Stimulated activated naive CD8-positive, alpha-beta T cell treated with anti-CD3 and anti-CD28 coated beads, Interleukin-15, amount 100 ng/mL, for 72 hours (primary cell): Measurements from ENCODE around the gene PITPNM2.
"Not testable (repeated sequence)": the region's sequence is repeated elsewhere in the genome, so short reads cannot be mapped to it uniquely, and the experiment has no call there.

Experiments
- ATAC-seq: fragments of 150-1000 bp; cut with Tn5 transposase; 2 replicates; pipeline ENCODE4 v1.10.0; 2021; ENCODE audit warnings: mild to moderate bottlenecking, moderate library complexity
- DNase-seq, 2 donors: peaks; one replicate each; pipeline ENCODE4 v3.0.0; 2021 to 2022
- H3K27ac Mint-ChIP-seq, 2 donors: one replicate each; pipeline ENCODE4 v1.8.0; 2022; ENCODE audit warnings: mild to moderate bottlenecking in 2 of 2, mixed read lengths in 2 of 2, moderate library complexity in 2 of 2
- H3K27me3 Mint-ChIP-seq: one replicate; pipeline ENCODE4 v1.8.0; 2022; ENCODE audit warnings: mixed read lengths
- H3K4me1 Mint-ChIP-seq: one replicate; pipeline ENCODE4 v1.8.0; 2022; ENCODE audit warnings: mild to moderate bottlenecking, mixed read lengths
- H3K4me3 Mint-ChIP-seq, 2 donors: one replicate each; pipeline ENCODE4 v1.8.0; 2022; ENCODE audit warnings: mild to moderate bottlenecking in 2 of 2, mixed read lengths in 2 of 2, moderate library complexity in 1 of 2
- H3K9me3 Mint-ChIP-seq, 2 donors: one replicate each; pipeline ENCODE4 v1.8.0; 2022; ENCODE audit warnings: mixed read lengths in 2 of 2

The PITPNM2 gene

GRCh38 chr12:123114304-123115083 is 36.4 kb downstream of the PITPNM2 start:
- ATAC-seq, result no peak
- Mint-ChIP-seq H3K4me1 (peaks cover 90% of the 10 kb centered on the region), H3K27me3 (no peaks in the 10 kb centered on the region), H3K9me3 (no peaks in the 10 kb centered on the region), H3K4me3 (no peak overlapping the region), H3K27ac (no peak overlapping the region)
- no peak for DNase-seq

GRCh38 chr12:123113026-123113425 is 37.9 kb downstream of the PITPNM2 start:
- no peak for DNase-seq
- Mint-ChIP-seq H3K27me3 (no peaks in the 10 kb centered on the region), H3K27ac (no peak overlapping the region), H3K9me3 (no peaks in the 10 kb centered on the region), H3K4me1 (peaks cover 91% of the 10 kb centered on the region), H3K4me3 (no peak overlapping the region)
- ATAC-seq, result no peak

- H3K27ac Mint-ChIP-seq, result peak overlapping the region; percentile 46 to 83
- peaks cover 0 to 5% of the 10 kb centered on the region in 2 donors for H3K9me3 Mint-ChIP-seq
- peaks cover 91% of the 10 kb centered on the region for H3K4me1 Mint-ChIP-seq
- ATAC-seq (peak; percentile 36), DNase-seq (peak; percentile 39 to 44)
- peak overlapping the region in 1 of 2 donors; percentile 3 for H3K4me3 Mint-ChIP-seq
- no peaks in the 10 kb centered on the region for H3K27me3 Mint-ChIP-seq
Measured at GRCh38 chr12:123111498-123112165, 39.3 kb downstream of the PITPNM2 start.

- no peak for ATAC-seq
- Mint-ChIP-seq H3K27me3 (no peaks in the 10 kb centered on the region), H3K27ac (no peak overlapping the region), H3K9me3 (peaks cover 0 to 5% of the 10 kb centered on the region in 2 donors), H3K4me1 (peaks cover 91% of the 10 kb centered on the region), H3K4me3 (no peak overlapping the region)
- DNase-seq, result no peak
Measured at GRCh38 chr12:123109319-123109772, 41.5 kb downstream of the PITPNM2 start.

- no peak for ATAC-seq
- H3K27ac Mint-ChIP-seq, result peak overlapping the region in 1 of 2 donors; percentile 69
- no peak for DNase-seq
- no peak overlapping the region for H3K4me3 Mint-ChIP-seq
- no peaks in the 10 kb centered on the region for H3K27me3 Mint-ChIP-seq
- H3K4me1 Mint-ChIP-seq, result peaks cover 91% of the 10 kb centered on the region
- H3K9me3 Mint-ChIP-seq, result peaks cover 0 to 5% of the 10 kb centered on the region in 2 donors
Measured at GRCh38 chr12:123108682-123109066, 42.2 kb downstream of the PITPNM2 start.

GRCh38 chr12:123107926-123108681 is 42.8 kb downstream of the PITPNM2 start:
- Mint-ChIP-seq H3K4me3 (peak overlapping the region; percentile 72 to 78), H3K4me1 (peaks cover 88% of the 10 kb centered on the region), H3K27ac (peak overlapping the region; percentile 69 to 96), H3K27me3 (no peaks in the 10 kb centered on the region), H3K9me3 (peaks cover 0 to 5% of the 10 kb centered on the region in 2 donors)
- DNase-seq (no peak), ATAC-seq (no peak)

- peak; percentile 98 for ATAC-seq
- H3K27me3 Mint-ChIP-seq, result no peaks in the 10 kb centered on the region
- peaks cover 0 to 5% of the 10 kb centered on the region in 2 donors for H3K9me3 Mint-ChIP-seq
- H3K4me1 Mint-ChIP-seq, result peaks cover 88% of the 10 kb centered on the region
- peak overlapping the region; percentile 72 to 78 for H3K4me3 Mint-ChIP-seq
- DNase-seq, result peak; percentile 59 to 77
- peak overlapping the region; percentile 96 to 98 for H3K27ac Mint-ChIP-seq
Measured at GRCh38 chr12:123106640-123107359, 44.1 kb downstream of the PITPNM2 start.

- DNase-seq (no peak), ATAC-seq (no peak)
- Mint-ChIP-seq H3K27ac (peak overlapping the region; percentile 27 to 96), H3K4me3 (no peak overlapping the region), H3K9me3 (peaks cover 0 to 5% of the 10 kb centered on the region in 2 donors), H3K27me3 (no peaks in the 10 kb centered on the region), H3K4me1 (peaks cover 74% of the 10 kb centered on the region)
Measured at GRCh38 chr12:123105211-123105826, 45.6 kb downstream of the PITPNM2 start.

- Mint-ChIP-seq H3K27me3 (no peaks in the 10 kb centered on the region), H3K4me1 (peaks cover 74% of the 10 kb centered on the region)
- no peak for ATAC-seq
Measured at GRCh38 chr12:123104809-123105208, 46.1 kb downstream of the PITPNM2 start.

GRCh38 chr12:123104094-123104493 is 46.8 kb downstream of the PITPNM2 start:
- H3K27ac Mint-ChIP-seq, H3K9me3 Mint-ChIP-seq, H3K27me3 Mint-ChIP-seq, H3K4me3 Mint-ChIP-seq, DNase-seq, ATAC-seq: not testable (repeated sequence)
- H3K4me1 Mint-ChIP-seq, result peaks cover 68% of the 10 kb centered on the region

More at GRCh38 chr12:123104809-123105208, 46.1 kb downstream of the PITPNM2 start:
- Mint-ChIP-seq H3K9me3 (peaks cover 0 to 5% of the 10 kb centered on the region in 2 donors), H3K4me3 (no peak overlapping the region), H3K27ac (no peak overlapping the region)
- no peak for DNase-seq

GRCh38 chr12:123102781-123103503 is 47.9 kb downstream of the PITPNM2 start:
- Mint-ChIP-seq H3K4me3 (no peak overlapping the region), H3K27me3 (no peaks in the 10 kb centered on the region), H3K27ac (peak overlapping the region in 1 of 2 donors; percentile 61), H3K9me3 (peaks cover 0 to 5% of the 10 kb centered on the region in 2 donors), H3K4me1 (peaks cover 57% of the 10 kb centered on the region)
- ATAC-seq, result no peak
- no peak for DNase-seq

- no peak for DNase-seq
- H3K27me3 Mint-ChIP-seq, result no peaks in the 10 kb centered on the region
- peaks cover 51% of the 10 kb centered on the region for H3K4me1 Mint-ChIP-seq
- no peak overlapping the region for H3K4me3 Mint-ChIP-seq
- peak overlapping the region; percentile 61 to 81 for H3K27ac Mint-ChIP-seq
- no peak for ATAC-seq
- no peaks in the 10 kb centered on the region for H3K9me3 Mint-ChIP-seq
Measured at GRCh38 chr12:123102366-123102765, 48.5 kb downstream of the PITPNM2 start.

GRCh38 chr12:123101526-123101925 is 49.4 kb downstream of the PITPNM2 start:
- DNase-seq (no peak), ATAC-seq (no peak)
- Mint-ChIP-seq H3K4me1 (peaks cover 43% of the 10 kb centered on the region), H3K27me3 (no peaks in the 10 kb centered on the region), H3K27ac (no peak overlapping the region), H3K4me3 (no peak overlapping the region), H3K9me3 (no peaks in the 10 kb centered on the region)
